Chondrocyte (in vitro differentiated cells): Measurements from ENCODE around the gene AHDC1. TPM values are rescaled to one million over a fixed set of nuclear protein-coding genes. Genes with fewer than 3 reads are reported as not detected.

Experiments used
- DNase-seq: peaks from one replicate; pipeline ENCODE4 v3.0.0; 2021; ENCODE audit warnings: mixed read lengths, low spot score
- H3K27ac Mint-ChIP-seq: one replicate; pipeline ENCODE4 v1.8.0; 2021; ENCODE audit warnings: mild to moderate bottlenecking, moderate library complexity, mixed read lengths; ENCODE audit not compliant: unreplicated experiment
- H3K27me3 Mint-ChIP-seq: 2 replicates; pipeline ENCODE4 v1.8.0; 2021; ENCODE audit warnings: low read depth, mixed read lengths
- H3K36me3 Mint-ChIP-seq: 2 replicates; pipeline ENCODE4 v1.8.0; 2021; ENCODE audit warnings: low read depth, mixed read lengths
- H3K4me1 Mint-ChIP-seq: 2 replicates; pipeline ENCODE4 v1.8.0; 2021; ENCODE audit warnings: low read depth, mild to moderate bottlenecking, mixed read lengths
- H3K4me3 Mint-ChIP-seq: one replicate; pipeline ENCODE4 v1.8.0; 2021; ENCODE audit warnings: mild to moderate bottlenecking, moderate library complexity, mixed read lengths; ENCODE audit not compliant: unreplicated experiment
- H3K9me3 Mint-ChIP-seq: 2 replicates; pipeline ENCODE4 v1.8.0; 2021; ENCODE audit warnings: low read depth, mixed read lengths
- CTCF ChIP-seq: fragments of 200-600 bp; sonication (generic); IDR thresholded peaks from 2 replicates; pipeline ENCODE4 v1.5.0; 2021; ENCODE audit warnings: antibody characterized with exemption, mild to moderate bottlenecking, moderate library complexity
- total RNA-seq: library from RNA; stranded (reverse); gene quantifications from 3 replicates; pipeline ENCODE4 v1.2.1, GENCODE V29; 2021

The AHDC1 gene
- total RNA-seq, 1 donor from 2014 or later = 61.8 TPM

- Mint-ChIP-seq H3K4me1 (peaks cover 83% of the 10 kb centered on the region), H3K36me3 (no peaks in the 10 kb centered on the region), H3K4me3 (no peak overlapping the region), H3K9me3 (no peaks in the 10 kb centered on the region), H3K27ac (peak overlapping the region; percentile 38), H3K27me3 (no peaks in the 10 kb centered on the region)
- DNase-seq = no peak
- no peak for TF ChIP-seq CTCF
These were observed 82.0 kb downstream of the AHDC1 start for GRCh38 chr1:27521861-27522431.

- TF ChIP-seq CTCF = no peak
- H3K4me1 Mint-ChIP-seq = peaks cover 77% of the 10 kb centered on the region
- no peaks in the 10 kb centered on the region for H3K9me3 Mint-ChIP-seq
- peak overlapping the region; percentile 38 for H3K27ac Mint-ChIP-seq
- H3K27me3 Mint-ChIP-seq = no peaks in the 10 kb centered on the region
- no peak overlapping the region for H3K4me3 Mint-ChIP-seq
- no peaks in the 10 kb centered on the region for H3K36me3 Mint-ChIP-seq
- DNase-seq = no peak
These were observed 82.6 kb downstream of the AHDC1 start for GRCh38 chr1:27521336-27521831.

GRCh38 chr1:27520651-27521050, 83.3 kb downstream of the AHDC1 start:
- H3K9me3 Mint-ChIP-seq = no peaks in the 10 kb centered on the region
- no peak overlapping the region for H3K4me3 Mint-ChIP-seq
- DNase-seq = no peak
- peak overlapping the region; percentile 14 for H3K27ac Mint-ChIP-seq
- H3K36me3 Mint-ChIP-seq = no peaks in the 10 kb centered on the region
- no peaks in the 10 kb centered on the region for H3K27me3 Mint-ChIP-seq
- TF ChIP-seq CTCF = no peak
- H3K4me1 Mint-ChIP-seq = peaks cover 70% of the 10 kb centered on the region

- Mint-ChIP-seq H3K27ac (no peak overlapping the region), H3K27me3 (no peaks in the 10 kb centered on the region), H3K36me3 (no peaks in the 10 kb centered on the region), H3K4me1 (peaks cover 62% of the 10 kb centered on the region), H3K9me3 (no peaks in the 10 kb centered on the region), H3K4me3 (no peak overlapping the region)
- no peak for DNase-seq
- no peak for TF ChIP-seq CTCF
These were observed 84.3 kb downstream of the AHDC1 start for GRCh38 chr1:27519331-27520258.

GRCh38 chr1:27518808-27519207, 85.1 kb downstream of the AHDC1 start:
- Mint-ChIP-seq H3K27ac (no peak overlapping the region), H3K4me1 (peaks cover 54% of the 10 kb centered on the region), H3K27me3 (no peaks in the 10 kb centered on the region), H3K36me3 (no peaks in the 10 kb centered on the region), H3K9me3 (no peaks in the 10 kb centered on the region), H3K4me3 (no peak overlapping the region)
- no peak for TF ChIP-seq CTCF
- DNase-seq = no peak
